Ramos (cell line): Measurements from ENCODE around the gene TRIM9.

Source experiments
- in situ Hi-C: fragments of 300-500 bp; cut with MboI; formaldehyde crosslinking; loops from one replicate; pipeline ENCODE4 v1.14.3; 2022; ENCODE audit warnings: low sequenced_read_pairs; ENCODE audit not compliant: unreplicated experiment

TRIM9 gene

GRCh38 chr14:51094282-51094821, 553 bp downstream of the TRIM9 start:
- in situ Hi-C loops = no loop called here

- in situ Hi-C loops = no loop called here
Measured at GRCh38 chr14:51093371-51094281, 1.3 kb downstream of the TRIM9 start.

- in situ Hi-C loops = no loop called here
Measured at GRCh38 chr14:51092965-51093364, 1.9 kb downstream of the TRIM9 start.

GRCh38 chr14:51089278-51089677, 5.6 kb downstream of the TRIM9 start:
- in situ Hi-C loops = no loop called here

- in situ Hi-C loops = no loop called here
Measured at GRCh38 chr14:51087031-51087441, 7.9 kb downstream of the TRIM9 start.

- in situ Hi-C loops = no loop called here
Measured at GRCh38 chr14:51086044-51086443, 8.9 kb downstream of the TRIM9 start.

- in situ Hi-C loops = no loop called here
Measured at GRCh38 chr14:51084962-51085361, 9.9 kb downstream of the TRIM9 start.

GRCh38 chr14:51084507-51084906, 10.4 kb downstream of the TRIM9 start:
- in situ Hi-C loops = no loop called here

GRCh38 chr14:51082349-51082748, 12.6 kb downstream of the TRIM9 start:
- in situ Hi-C loops = no loop called here

GRCh38 chr14:51081712-51082111, 13.2 kb downstream of the TRIM9 start:
- in situ Hi-C loops = no loop called here

GRCh38 chr14:51081209-51081608, 13.7 kb downstream of the TRIM9 start:
- in situ Hi-C loops = no loop called here

GRCh38 chr14:51080645-51081044, 14.3 kb downstream of the TRIM9 start:
- in situ Hi-C loops = no loop called here

- in situ Hi-C loops = no loop called here
Measured at GRCh38 chr14:51079489-51079888, 15.4 kb downstream of the TRIM9 start.

- in situ Hi-C loops = no loop called here
Measured at GRCh38 chr14:51079085-51079484, 15.8 kb downstream of the TRIM9 start.

- in situ Hi-C loops = no loop called here
Measured at GRCh38 chr14:51074701-51075385, 20.1 kb downstream of the TRIM9 start.

- in situ Hi-C loops = no loop called here
Measured at GRCh38 chr14:51073731-51074130, 21.2 kb downstream of the TRIM9 start.

GRCh38 chr14:51072976-51073375, 21.9 kb downstream of the TRIM9 start:
- in situ Hi-C loops = no loop called here

GRCh38 chr14:51071857-51072256, 23.0 kb downstream of the TRIM9 start:
- in situ Hi-C loops = no loop called here

- in situ Hi-C loops = no loop called here
Measured at GRCh38 chr14:51070726-51071125, 24.2 kb downstream of the TRIM9 start.

GRCh38 chr14:51069055-51069454, 25.9 kb downstream of the TRIM9 start:
- in situ Hi-C loops = no loop called here

- in situ Hi-C loops = no loop called here
Measured at GRCh38 chr14:51068268-51068667, 26.6 kb downstream of the TRIM9 start.
